Mesothelial cell of epicardium (in vitro differentiated cells): Measurements from ENCODE around the gene PLA2G2E. TPM values are rescaled to one million over a fixed set of nuclear protein-coding genes. Genes with fewer than 3 reads are reported as not detected.
A peak's percentile ranks its signal among the peaks of the same experiment; 100 is the strongest.
"Not testable (repeated sequence)": the region's sequence is repeated elsewhere in the genome, so short reads cannot be mapped to it uniquely, and the experiment has no call there.

ENCODE experiments used
- DNase-seq, 2 experiments: peaks; one replicate each; pipeline ENCODE4 v3.0.0; 2021; ENCODE audit warnings: low spot score in 2 of 2; ENCODE audit not compliant: unreplicated experiment in 2 of 2
- H3K27ac Mint-ChIP-seq: 2 replicates; pipeline ENCODE4 v1.8.0; 2021; ENCODE audit warnings: mixed read lengths
- H3K27me3 Mint-ChIP-seq: 2 replicates; pipeline ENCODE4 v1.8.0; 2021; ENCODE audit warnings: low read depth, mixed read lengths
- H3K36me3 Mint-ChIP-seq: 2 replicates; pipeline ENCODE4 v1.8.0; 2021; ENCODE audit warnings: mixed read lengths
- H3K4me1 Mint-ChIP-seq: 2 replicates; pipeline ENCODE4 v1.8.0; 2021; ENCODE audit warnings: mixed read lengths
- H3K4me3 Mint-ChIP-seq: 2 replicates; pipeline ENCODE4 v1.8.0; 2021; ENCODE audit warnings: mild to moderate bottlenecking, moderate library complexity, mixed read lengths
- H3K9me3 Mint-ChIP-seq: 2 replicates; pipeline ENCODE4 v1.8.0; 2021; ENCODE audit warnings: mixed read lengths
- total RNA-seq: library from RNA; stranded (reverse); gene quantifications from 3 replicates; pipeline ENCODE4 v1.2.1, GENCODE V29; 2021
- TF ChIP-seq, protein P1 (sequence below): fragments of 200-600 bp; sonication (generic); IDR thresholded peaks from one replicate; pipeline ENCODE4 v1.5.0; 2021; ENCODE audit warnings: antibody characterized with exemption; ENCODE audit not compliant: unreplicated experiment

PLA2G2E gene
- total RNA-seq, 1 donor from 2014 or later: not detected

DNA sequence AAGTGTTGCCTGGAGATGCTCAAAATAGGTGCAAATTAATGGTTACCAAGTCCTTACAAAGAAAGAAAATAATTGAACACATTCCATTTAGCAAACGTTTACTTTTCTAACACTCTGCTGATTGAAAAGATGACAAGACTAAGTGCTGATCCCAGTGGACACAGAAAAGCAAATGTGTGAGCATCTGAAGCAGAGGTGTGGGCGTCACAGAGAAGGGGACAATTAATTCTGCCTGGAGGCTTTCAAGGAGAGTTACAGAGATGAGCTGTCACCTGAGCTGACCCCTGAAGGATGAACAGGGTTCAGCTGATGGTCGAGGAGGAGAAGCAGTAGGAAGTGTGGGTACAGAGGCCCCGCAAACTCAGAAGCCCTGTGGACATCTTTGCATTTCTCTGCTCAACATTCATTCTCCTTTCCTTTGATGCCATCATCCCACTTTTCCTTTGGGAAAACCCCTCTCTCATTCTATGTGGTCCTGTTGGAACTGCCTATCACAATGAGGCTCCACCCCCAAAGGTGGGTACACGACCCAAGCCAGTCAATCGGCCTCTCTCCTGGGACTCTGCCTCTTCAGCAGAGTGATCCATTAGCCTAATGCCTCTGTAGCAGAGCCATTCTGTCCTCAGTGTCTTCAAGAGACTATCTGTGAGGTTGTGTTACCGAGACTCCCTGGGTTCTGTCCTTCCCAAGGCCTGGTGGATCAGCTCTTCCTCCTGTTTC is 17.2 kb upstream of the PLA2G2E start:
- H3K4me1 Mint-ChIP-seq: peaks cover 13% of the 10 kb centered on the region
- TF ChIP-seq, protein P1, sequence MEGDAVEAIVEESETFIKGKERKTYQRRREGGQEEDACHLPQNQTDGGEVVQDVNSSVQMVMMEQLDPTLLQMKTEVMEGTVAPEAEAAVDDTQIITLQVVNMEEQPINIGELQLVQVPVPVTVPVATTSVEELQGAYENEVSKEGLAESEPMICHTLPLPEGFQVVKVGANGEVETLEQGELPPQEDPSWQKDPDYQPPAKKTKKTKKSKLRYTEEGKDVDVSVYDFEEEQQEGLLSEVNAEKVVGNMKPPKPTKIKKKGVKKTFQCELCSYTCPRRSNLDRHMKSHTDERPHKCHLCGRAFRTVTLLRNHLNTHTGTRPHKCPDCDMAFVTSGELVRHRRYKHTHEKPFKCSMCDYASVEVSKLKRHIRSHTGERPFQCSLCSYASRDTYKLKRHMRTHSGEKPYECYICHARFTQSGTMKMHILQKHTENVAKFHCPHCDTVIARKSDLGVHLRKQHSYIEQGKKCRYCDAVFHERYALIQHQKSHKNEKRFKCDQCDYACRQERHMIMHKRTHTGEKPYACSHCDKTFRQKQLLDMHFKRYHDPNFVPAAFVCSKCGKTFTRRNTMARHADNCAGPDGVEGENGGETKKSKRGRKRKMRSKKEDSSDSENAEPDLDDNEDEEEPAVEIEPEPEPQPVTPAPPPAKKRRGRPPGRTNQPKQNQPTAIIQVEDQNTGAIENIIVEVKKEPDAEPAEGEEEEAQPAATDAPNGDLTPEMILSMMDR: no peak
- peaks cover 9% of the 10 kb centered on the region for H3K9me3 Mint-ChIP-seq
- no peak overlapping the region for H3K4me3 Mint-ChIP-seq
- no peaks in the 10 kb centered on the region for H3K36me3 Mint-ChIP-seq
- DNase-seq: no peak
- no peaks in the 10 kb centered on the region for H3K27me3 Mint-ChIP-seq
- no peak overlapping the region for H3K27ac Mint-ChIP-seq

DNA sequence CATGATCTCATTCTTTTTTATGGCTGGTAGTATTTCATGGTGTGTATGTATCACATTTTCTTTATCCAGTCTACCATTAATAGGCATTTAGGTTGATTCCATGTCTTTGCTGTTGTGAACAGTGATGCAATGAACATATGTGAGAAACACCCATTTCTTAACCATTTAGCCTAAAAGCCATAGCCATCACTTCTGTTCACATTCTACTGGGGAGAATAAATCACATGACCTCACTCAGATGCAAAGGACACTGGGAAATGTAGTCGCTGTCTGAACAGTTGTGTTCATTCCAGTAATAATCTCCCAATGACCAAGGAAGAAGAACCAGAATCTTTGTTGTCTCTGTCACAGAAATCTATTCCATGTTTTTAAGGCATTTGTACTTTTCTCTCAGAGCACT is 15.1 kb upstream of the PLA2G2E start:
- TF ChIP-seq, protein P1: no peak
- H3K9me3 Mint-ChIP-seq: peaks cover 5% of the 10 kb centered on the region
- DNase-seq: no peak
- no peak overlapping the region for H3K4me3 Mint-ChIP-seq
- peaks cover 6% of the 10 kb centered on the region for H3K4me1 Mint-ChIP-seq
- H3K27ac Mint-ChIP-seq: no peak overlapping the region
- no peaks in the 10 kb centered on the region for H3K36me3 Mint-ChIP-seq
- H3K27me3 Mint-ChIP-seq: no peaks in the 10 kb centered on the region

DNA sequence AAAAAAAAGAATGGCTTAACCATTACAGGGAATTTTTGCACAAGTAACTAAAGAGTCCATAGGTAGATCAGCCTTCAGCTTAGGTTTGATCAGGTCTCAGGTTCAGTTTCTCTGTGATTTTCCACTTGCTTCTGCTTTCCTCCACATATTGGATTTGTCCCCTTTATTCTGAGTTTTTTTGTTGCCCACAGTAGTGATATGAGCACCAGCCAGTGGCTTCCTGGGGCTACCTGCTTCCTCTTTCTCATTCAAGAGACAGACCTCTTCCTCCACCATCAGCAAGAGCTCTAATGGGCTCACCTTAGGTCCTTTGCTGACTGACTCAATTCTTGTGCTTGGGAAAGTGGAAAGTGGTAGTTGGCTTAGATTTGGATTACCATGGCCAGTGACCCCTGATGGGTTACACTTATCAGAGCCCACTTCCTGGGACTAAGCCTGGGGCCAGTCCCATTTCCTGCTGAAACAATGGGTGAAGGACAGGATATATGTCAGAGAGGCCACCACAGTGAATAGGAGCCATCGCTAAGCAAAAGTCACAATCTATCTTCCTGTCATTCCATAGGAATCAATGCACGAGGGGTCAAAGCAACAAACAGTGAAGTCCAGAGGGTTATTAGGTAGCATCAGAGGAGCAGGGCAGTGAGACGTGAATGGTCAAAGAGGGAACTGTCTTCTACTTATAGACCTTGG is 12.8 kb upstream of the PLA2G2E start:
- Mint-ChIP-seq H3K4me3 (no peak overlapping the region), H3K4me1 (no peaks in the 10 kb centered on the region), H3K27me3 (no peaks in the 10 kb centered on the region), H3K36me3 (peaks cover 4% of the 10 kb centered on the region), H3K9me3 (peaks cover 26% of the 10 kb centered on the region), H3K27ac (no peak overlapping the region)
- DNase-seq: no peak
- TF ChIP-seq, protein P1: no peak

DNA sequence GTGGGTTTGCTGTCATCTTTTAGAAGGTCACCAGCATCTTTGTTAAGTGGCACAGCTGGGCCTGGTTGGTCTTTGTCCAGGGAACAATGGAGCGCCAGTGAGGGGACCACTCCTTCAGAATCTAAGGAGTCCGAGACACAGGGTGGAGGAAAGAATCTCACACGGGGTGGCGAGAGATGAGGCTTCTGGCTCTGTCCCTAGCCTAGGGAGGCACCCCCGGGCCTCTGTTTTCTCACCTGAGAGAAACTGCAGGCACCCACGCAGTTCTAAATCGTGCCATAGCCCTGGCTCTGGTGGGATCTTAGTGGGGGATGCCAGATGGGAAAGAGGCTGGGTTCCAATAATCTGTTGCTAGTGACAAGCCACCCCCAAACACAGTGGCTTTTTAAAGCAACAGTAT is 10.9 kb upstream of the PLA2G2E start:
- Mint-ChIP-seq H3K4me1 (no peaks in the 10 kb centered on the region), H3K27me3 (no peaks in the 10 kb centered on the region), H3K9me3 (peaks cover 39% of the 10 kb centered on the region), H3K36me3 (peaks cover 8% of the 10 kb centered on the region), H3K27ac (no peak overlapping the region), H3K4me3 (no peak overlapping the region)
- TF ChIP-seq, protein P1: no peak
- DNase-seq: no peak

DNA sequence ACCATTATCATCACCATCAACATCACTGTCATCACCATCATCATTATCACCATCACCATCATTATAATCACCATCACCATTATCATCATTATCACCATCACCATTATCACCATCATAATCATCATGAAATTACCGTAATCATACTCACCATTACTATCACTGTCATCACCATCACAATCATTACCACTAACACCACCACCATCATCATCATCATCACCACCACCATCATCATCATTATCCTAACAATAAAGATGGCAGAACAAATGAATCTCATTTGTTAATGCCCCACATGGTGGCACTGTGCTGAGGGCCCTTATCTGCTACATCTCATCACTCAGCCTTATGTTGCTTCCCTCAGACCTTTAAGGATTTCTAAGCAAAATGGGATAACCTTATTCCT is 9.4 kb upstream of the PLA2G2E start:
- DNase-seq: no peak
- H3K9me3 Mint-ChIP-seq: peaks cover 42% of the 10 kb centered on the region
- H3K4me1 Mint-ChIP-seq: peaks cover 4% of the 10 kb centered on the region
- H3K4me3 Mint-ChIP-seq: no peak overlapping the region
- H3K27me3 Mint-ChIP-seq: no peaks in the 10 kb centered on the region
- peaks cover 10% of the 10 kb centered on the region for H3K36me3 Mint-ChIP-seq
- TF ChIP-seq, protein P1: no peak
- no peak overlapping the region for H3K27ac Mint-ChIP-seq

DNA sequence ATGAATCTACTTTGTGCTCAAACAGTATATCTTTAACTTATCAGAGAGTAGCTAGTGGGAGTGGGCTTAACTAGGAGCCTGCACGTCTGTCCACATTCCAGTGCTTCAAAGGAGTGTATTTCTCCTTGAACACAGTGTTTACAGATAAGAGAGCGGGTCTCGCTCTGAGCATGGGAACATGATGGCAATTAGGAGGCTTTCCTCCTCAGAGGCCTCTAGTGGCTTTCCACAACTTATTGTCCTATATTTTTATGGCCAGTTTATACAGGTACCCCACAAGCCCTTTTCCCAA is 3.7 kb upstream of the PLA2G2E start:
- Mint-ChIP-seq H3K9me3 (peaks cover 31% of the 10 kb centered on the region), H3K4me1 (peaks cover 34% of the 10 kb centered on the region), H3K27ac (peak overlapping the region; percentile 88)
- not testable (repeated sequence) for H3K27me3 Mint-ChIP-seq, DNase-seq, H3K4me3 Mint-ChIP-seq, H3K36me3 Mint-ChIP-seq
